SU-DHL-6 (cell line): ENCODE measurements around the gene PUDP.

Experiments
- EZH2phosphoT487 ChIP-seq: fragments of 200-600 bp; sonication (generic), shearing (Covaris generic); conservative IDR thresholded peaks from 2 replicates; pipeline ENCODE4 v1.6.1; 2018; ENCODE audit warnings: mild to moderate bottlenecking, antibody characterized with exemption, low read length, moderate library complexity, mixed read lengths
- TF ChIP-seq, protein P1 (sequence below): fragments of 200-600 bp; sonication (generic); IDR thresholded peaks from one replicate; pipeline ENCODE4 v1.5.1; 2017; ENCODE audit warnings: antibody characterized with exemption, mild to moderate bottlenecking, low read length, moderate library complexity; ENCODE audit not compliant: insufficient read depth, poor library complexity, severe bottlenecking

DNA sequence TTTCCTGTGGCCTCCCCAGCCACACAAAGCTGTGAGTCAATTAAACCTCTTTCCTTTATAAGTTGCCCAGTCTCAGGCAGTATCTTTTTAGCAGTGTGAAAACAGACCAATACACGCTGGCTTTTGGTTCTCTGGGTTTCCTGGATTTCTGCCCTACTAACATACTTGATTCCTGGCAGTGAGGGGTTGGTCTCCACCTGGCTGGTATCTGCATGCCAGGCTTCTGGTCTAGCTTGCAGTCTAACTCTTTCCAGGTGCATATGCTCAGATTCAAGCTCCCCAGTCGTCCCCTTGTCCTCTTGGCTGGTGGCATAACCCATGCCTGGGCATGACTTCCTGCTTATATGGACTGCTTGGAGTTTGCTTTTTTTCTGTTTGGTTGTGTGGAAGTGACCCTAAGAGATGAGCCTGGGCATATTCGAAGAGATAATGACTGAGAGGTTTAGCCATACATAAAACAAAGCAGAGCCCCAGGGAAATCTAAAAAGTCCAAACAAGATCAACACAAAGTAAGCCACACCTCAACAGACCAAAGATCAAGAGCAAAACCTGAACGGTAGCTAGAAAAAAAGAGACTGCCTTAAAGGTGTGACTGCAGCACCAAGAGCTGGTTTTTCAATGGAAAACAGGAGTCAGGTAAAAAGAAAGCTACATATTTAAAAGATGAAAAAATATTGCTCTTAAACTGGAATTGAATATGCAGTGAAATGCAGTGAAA, 102.6 kb downstream of the PUDP start:
- TF ChIP-seq, protein P1, sequence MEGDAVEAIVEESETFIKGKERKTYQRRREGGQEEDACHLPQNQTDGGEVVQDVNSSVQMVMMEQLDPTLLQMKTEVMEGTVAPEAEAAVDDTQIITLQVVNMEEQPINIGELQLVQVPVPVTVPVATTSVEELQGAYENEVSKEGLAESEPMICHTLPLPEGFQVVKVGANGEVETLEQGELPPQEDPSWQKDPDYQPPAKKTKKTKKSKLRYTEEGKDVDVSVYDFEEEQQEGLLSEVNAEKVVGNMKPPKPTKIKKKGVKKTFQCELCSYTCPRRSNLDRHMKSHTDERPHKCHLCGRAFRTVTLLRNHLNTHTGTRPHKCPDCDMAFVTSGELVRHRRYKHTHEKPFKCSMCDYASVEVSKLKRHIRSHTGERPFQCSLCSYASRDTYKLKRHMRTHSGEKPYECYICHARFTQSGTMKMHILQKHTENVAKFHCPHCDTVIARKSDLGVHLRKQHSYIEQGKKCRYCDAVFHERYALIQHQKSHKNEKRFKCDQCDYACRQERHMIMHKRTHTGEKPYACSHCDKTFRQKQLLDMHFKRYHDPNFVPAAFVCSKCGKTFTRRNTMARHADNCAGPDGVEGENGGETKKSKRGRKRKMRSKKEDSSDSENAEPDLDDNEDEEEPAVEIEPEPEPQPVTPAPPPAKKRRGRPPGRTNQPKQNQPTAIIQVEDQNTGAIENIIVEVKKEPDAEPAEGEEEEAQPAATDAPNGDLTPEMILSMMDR = no peak
- no peak for TF ChIP-seq EZH2phosphoT487
